22Rv1 (cell line): ENCODE results near the gene OXA1L.

ENCODE experiments used
- ZFX ChIP-seq: fragments of 450-650 bp; IDR thresholded peaks from 2 replicates; pipeline ENCODE4 v1.6.1; 2017; ENCODE audit warnings: antibody characterized with exemption, borderline replicate concordance
- TF ChIP-seq, protein P1 (sequence below): fragments of 450-650 bp; IDR thresholded peaks from 2 replicates; pipeline ENCODE4 v1.5.1; 2017; ENCODE audit warnings: mild to moderate bottlenecking

DNA sequence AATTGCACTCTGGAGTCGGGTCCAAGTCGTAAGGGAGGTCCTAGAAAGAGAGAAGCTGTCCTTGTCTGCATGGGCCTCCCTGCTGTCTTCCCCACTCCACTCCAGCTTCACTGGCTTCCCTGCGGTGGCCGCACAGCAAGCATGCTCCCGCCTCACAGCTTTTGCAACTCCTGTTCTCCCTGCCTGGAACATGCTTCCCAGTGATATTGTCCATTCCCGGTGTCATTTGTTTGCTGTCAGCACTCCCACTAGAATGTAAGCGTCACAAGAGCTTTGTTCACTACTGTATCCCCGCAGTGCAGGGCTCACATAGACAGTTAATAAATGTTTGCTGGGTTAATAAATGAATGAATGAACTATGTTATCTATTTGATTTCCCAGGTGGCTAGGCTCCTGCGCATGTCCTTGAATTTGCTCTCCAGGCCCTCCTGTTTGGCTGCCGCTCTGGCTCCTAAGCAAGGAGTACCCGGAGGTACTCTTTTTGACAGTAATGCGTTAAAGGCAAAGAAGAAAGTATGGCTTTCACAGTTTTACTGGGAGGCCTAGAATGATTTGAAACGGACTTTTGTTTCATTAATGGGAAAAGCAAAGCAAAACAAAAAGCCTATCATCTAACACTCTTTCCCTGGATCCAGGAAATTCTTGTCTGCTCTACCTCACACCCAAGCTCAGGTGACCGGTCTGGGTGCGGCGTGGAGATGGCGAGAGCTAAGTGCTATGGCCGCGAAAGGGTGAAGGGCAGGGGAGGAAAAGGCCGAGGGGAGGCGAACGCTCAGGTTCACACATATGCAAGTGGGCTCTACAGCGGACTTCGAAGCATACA, 54.9 kb downstream of the OXA1L start:
- TF ChIP-seq, protein P1, sequence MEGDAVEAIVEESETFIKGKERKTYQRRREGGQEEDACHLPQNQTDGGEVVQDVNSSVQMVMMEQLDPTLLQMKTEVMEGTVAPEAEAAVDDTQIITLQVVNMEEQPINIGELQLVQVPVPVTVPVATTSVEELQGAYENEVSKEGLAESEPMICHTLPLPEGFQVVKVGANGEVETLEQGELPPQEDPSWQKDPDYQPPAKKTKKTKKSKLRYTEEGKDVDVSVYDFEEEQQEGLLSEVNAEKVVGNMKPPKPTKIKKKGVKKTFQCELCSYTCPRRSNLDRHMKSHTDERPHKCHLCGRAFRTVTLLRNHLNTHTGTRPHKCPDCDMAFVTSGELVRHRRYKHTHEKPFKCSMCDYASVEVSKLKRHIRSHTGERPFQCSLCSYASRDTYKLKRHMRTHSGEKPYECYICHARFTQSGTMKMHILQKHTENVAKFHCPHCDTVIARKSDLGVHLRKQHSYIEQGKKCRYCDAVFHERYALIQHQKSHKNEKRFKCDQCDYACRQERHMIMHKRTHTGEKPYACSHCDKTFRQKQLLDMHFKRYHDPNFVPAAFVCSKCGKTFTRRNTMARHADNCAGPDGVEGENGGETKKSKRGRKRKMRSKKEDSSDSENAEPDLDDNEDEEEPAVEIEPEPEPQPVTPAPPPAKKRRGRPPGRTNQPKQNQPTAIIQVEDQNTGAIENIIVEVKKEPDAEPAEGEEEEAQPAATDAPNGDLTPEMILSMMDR = no peak
- TF ChIP-seq ZFX = no peak
